Left ventricle myocardium inferior (tissue), 1 donor: ENCODE results near the gene IRF2. TPM values are rescaled to one million over a fixed set of nuclear protein-coding genes. Genes with fewer than 3 reads are reported as not detected.

Experiments
- DNase-seq: peaks from one replicate; pipeline ENCODE4 v3.0.0-alpha.2; 2020
- H3K27ac ChIP-seq: fragments of 200-600 bp; replicated peaks from 2 replicates; pipeline ENCODE4 v1.8.0; 2021
- H3K27me3 ChIP-seq: fragments of 200-600 bp; 2 replicates; pipeline ENCODE4 v1.8.0; 2021; ENCODE audit warnings: low read depth
- H3K36me3 ChIP-seq: fragments of 200-600 bp; 2 replicates; pipeline ENCODE4 v1.8.0; 2021
- H3K4me1 ChIP-seq: fragments of 200-600 bp; 2 replicates; pipeline ENCODE4 v1.8.0; 2021
- H3K4me3 ChIP-seq: fragments of 200-600 bp; 2 replicates; pipeline ENCODE4 v1.8.0; 2021; ENCODE audit warnings: mild to moderate bottlenecking, moderate library complexity
- H3K9me3 ChIP-seq: fragments of 200-600 bp; replicated peaks from 2 replicates; pipeline ENCODE4 v1.8.0; 2021
- CTCF ChIP-seq: fragments of 200-600 bp; IDR thresholded peaks from 2 replicates; pipeline ENCODE4 v1.8.0; 2021; ENCODE audit warnings: antibody characterized with exemption, mild to moderate bottlenecking, borderline replicate concordance
- intact Hi-C: fragments of 100-400 bp; cut with micrococcal nuclease; formaldehyde crosslinking; loops from one replicate; pipeline ENCODE4 v1.11.0; 2022
- total RNA-seq: library from RNA; stranded (reverse); fragmentation: NEBNext Ultra II Directional; extraction: Animal tissue kit (Norgen Biotek cat#: 25700); gene quantifications from one replicate; pipeline ENCODE4 v1.2.1, GENCODE V29; 2021
- donor health status: DM: no; HTN: yes; CAD: no; lungs with severe emphysema.

The IRF2 gene
- total RNA-seq, 1 donor from 2014 or later, result 25.9 TPM

GRCh38 chr4:184359888-184360287 is 114.5 kb downstream of the IRF2 start:
- Histone ChIP-seq H3K36me3 (no peaks in the 10 kb centered on the region), H3K27me3 (no peaks in the 10 kb centered on the region), H3K4me1 (peaks cover 35% of the 10 kb centered on the region), H3K9me3 (peaks cover 4% of the 10 kb centered on the region), H3K27ac (no peak overlapping the region), H3K4me3 (no peak overlapping the region)
- DNase-seq, result no peak
- no peak for TF ChIP-seq CTCF
- intact Hi-C loops, result no loop called here

GRCh38 chr4:184358521-184359232 is 115.7 kb downstream of the IRF2 start:
- intact Hi-C loops, result no loop called here
- H3K4me1 ChIP-seq, result peaks cover 42% of the 10 kb centered on the region
- H3K9me3 ChIP-seq, result peaks cover 4% of the 10 kb centered on the region
- no peak overlapping the region for H3K4me3 ChIP-seq
- no peak for DNase-seq
- TF ChIP-seq CTCF, result no peak
- H3K27me3 ChIP-seq, result no peaks in the 10 kb centered on the region
- no peaks in the 10 kb centered on the region for H3K36me3 ChIP-seq
- H3K27ac ChIP-seq, result peak overlapping the region; percentile 53

GRCh38 chr4:184357772-184358171 is 116.6 kb downstream of the IRF2 start:
- Histone ChIP-seq H3K4me3 (no peak overlapping the region), H3K36me3 (no peaks in the 10 kb centered on the region), H3K27ac (peak overlapping the region; percentile 53), H3K4me1 (peaks cover 42% of the 10 kb centered on the region), H3K27me3 (no peaks in the 10 kb centered on the region), H3K9me3 (peaks cover 4% of the 10 kb centered on the region)
- TF ChIP-seq CTCF, result no peak
- DNase-seq, result no peak
- intact Hi-C loops, result no loop called here

GRCh38 chr4:184357165-184357564 is 117.2 kb downstream of the IRF2 start:
- no peak overlapping the region for H3K27ac ChIP-seq
- DNase-seq, result no peak
- no peak for TF ChIP-seq CTCF
- intact Hi-C loops, result no loop called here
- H3K27me3 ChIP-seq, result no peaks in the 10 kb centered on the region
- H3K36me3 ChIP-seq, result no peaks in the 10 kb centered on the region
- no peak overlapping the region for H3K4me3 ChIP-seq
- peaks cover 42% of the 10 kb centered on the region for H3K4me1 ChIP-seq
- H3K9me3 ChIP-seq, result peaks cover 4% of the 10 kb centered on the region

GRCh38 chr4:184356366-184356765 is 118.0 kb downstream of the IRF2 start:
- intact Hi-C loops, result no loop called here
- Histone ChIP-seq H3K27ac (no peak overlapping the region), H3K4me3 (no peak overlapping the region), H3K36me3 (no peaks in the 10 kb centered on the region), H3K4me1 (peaks cover 35% of the 10 kb centered on the region), H3K9me3 (peaks cover 4% of the 10 kb centered on the region), H3K27me3 (no peaks in the 10 kb centered on the region)
- no peak for TF ChIP-seq CTCF
- DNase-seq, result no peak
